Endothelial cell of umbilical vein (primary cell): Measurements from ENCODE around the gene CTNND2.

Source experiments
- CTCF ChIP-seq, 2 donors: IDR thresholded peaks; 1 replicate in 1 of 2; 2 replicates in 1 of 2; pipeline ENCODE4 v1.5.1; 2011; ENCODE audit warnings: low read length in 2 of 2, mild to moderate bottlenecking in 2 of 2, moderate library complexity in 2 of 2, control low read depth in 1 of 2, inconsistent platforms in 1 of 2, low read depth in 1 of 2; ENCODE audit not compliant: insufficient read depth in 1 of 2; ENCODE audit errors: extremely low read depth in 1 of 2
- EZH2 ChIP-seq: IDR thresholded peaks from 2 replicates; pipeline ENCODE4 v1.6.1; 2012; ENCODE audit warnings: borderline replicate concordance, low read depth, mild to moderate bottlenecking, moderate library complexity, low read length, inconsistent platforms; ENCODE audit not compliant: severe bottlenecking
- GATA2 ChIP-seq: IDR thresholded peaks from 2 replicates; pipeline ENCODE4 v1.7.0; 2011; ENCODE audit warnings: low read depth, mild to moderate bottlenecking, moderate library complexity, mixed read lengths, low read length; ENCODE audit not compliant: insufficient read length, insufficient read depth
- POLR2A ChIP-seq: IDR thresholded peaks from 2 replicates; pipeline ENCODE4 v1.6.1; 2012; ENCODE audit warnings: low read depth, mild to moderate bottlenecking, control low read depth, low read length
- POLR2AphosphoS5 ChIP-seq: IDR thresholded peaks from 2 replicates; pipeline ENCODE4 v1.6.1; 2012; ENCODE audit warnings: low read depth, mild to moderate bottlenecking, control low read depth, low read length, moderate library complexity; ENCODE audit not compliant: insufficient read depth

GRCh38 chr5:11064763-11065450 lies 839.3 kb downstream of the CTNND2 start:
- TF ChIP-seq CTCF (IDR thresholded peaks at IDR 0.05; ENCODE audit: extremely low read depth in 1 of 2, insufficient read depth in 1 of 2, low read depth in 1 of 2, low read length in 2 of 2) = no peak
- TF ChIP-seq EZH2 = no peak
- TF ChIP-seq POLR2A = no peak
- no peak for TF ChIP-seq GATA2
- no peak for TF ChIP-seq POLR2AphosphoS5
